K562 (cell line): ENCODE measurements around the gene INSIG1. TPM values are rescaled to one million over a fixed set of nuclear protein-coding genes. Genes with fewer than 3 reads are reported as not detected.

Experiments used
- ATAC-seq: fragments of 200-7000 bp; cut with Tn5 transposase; 3 replicates; pipeline ENCODE4 v1.9.1; 2020; ENCODE audit warnings: moderate library complexity
- BruUV-seq: library from RNA; stranded (reverse); fragments of 400-500 nt; replicated peaks from 2 replicates; lab custom pipeline; 2021; lab: Mats Ljungman, UMichigan
- CTCF ChIA-PET: fragments of 300-600 bp; formaldehyde crosslinking; extraction: SDS; loops from one replicate; lab custom pipeline; 2021; ENCODE audit warnings: low intra/inter-chr PET ratio; lab: Yijun Ruan, JAX
- POLR2A ChIA-PET: fragments of 300-600, 350-650 bp; sonication (Branson Sonifier 250); formaldehyde crosslinking; extraction: SDS; loops from one replicate; lab custom pipeline; 2021; ENCODE audit warnings: antibody characterized with exemption, inconsistent platforms; lab: Yijun Ruan, JAX
- DNase-seq, 4 experiments: peaks; one replicate each; pipeline versions ENCODE4 v3.0.0 to v3.0.0-alpha.2; 2011 to 2018; ENCODE audit warnings: low spot score in 3 of 4, mixed read lengths in 3 of 4; ENCODE audit errors: extremely low read depth in 1 of 4
- FAIRE-seq: peaks from 2 replicates; lab custom pipeline; 2011; peaks lifted over from hg19 to GRCh38; lab: Jason Lieb, UNC
- H2AFZ ChIP-seq: 2 replicates; pipeline ENCODE4 v1.6.0; 2011; ENCODE audit warnings: low read depth, low read length, control low read depth, inconsistent platforms
- H3K27ac ChIP-seq: fragments of 200-600 bp; 3 replicates; pipeline ENCODE4 v1.8.0; 2011; ENCODE audit warnings: low read depth, mild to moderate bottlenecking, control low read depth, inconsistent platforms, low read length, moderate library complexity, mixed read lengths; ENCODE audit errors: extremely low read depth
- H3K27me3 ChIP-seq, 2 experiments: fragments of 300-600 bp in 1 of 2; 2 replicates in 1 of 2; 3 replicates in 1 of 2; pipeline versions ENCODE4 v1.6.0 to v1.8.0; 2011; ENCODE audit warnings: inconsistent platforms in 2 of 2, low read length in 2 of 2, mild to moderate bottlenecking in 1 of 2, mixed read lengths in 1 of 2, moderate library complexity in 1 of 2; ENCODE audit not compliant: control insufficient read depth in 2 of 2, insufficient read depth in 2 of 2
- H3K36me3 ChIP-seq: fragments of 300-600 bp; 3 replicates; pipeline ENCODE4 v1.8.0; 2011; ENCODE audit warnings: mild to moderate bottlenecking, low read length, inconsistent platforms; ENCODE audit not compliant: control insufficient read depth, insufficient read depth
- H3K4me1 ChIP-seq, 2 experiments: fragments of 200-600 bp in 1 of 2; replicated peaks in 1 of 2; 2 replicates in 1 of 2; 3 replicates in 1 of 2; pipeline versions ENCODE4 v1.5.1 to v1.8.0; 2011; ENCODE audit warnings: inconsistent platforms in 2 of 2, low read length in 2 of 2, mild to moderate bottlenecking in 1 of 2, mixed read lengths in 1 of 2, moderate library complexity in 1 of 2; ENCODE audit not compliant: control insufficient read depth in 2 of 2, insufficient read depth in 2 of 2
- H3K4me2 ChIP-seq: 2 replicates; pipeline ENCODE4 v1.6.1; 2011; ENCODE audit warnings: low read length, control low read depth, inconsistent platforms, mixed read lengths; ENCODE audit not compliant: insufficient read depth
- H3K4me3 ChIP-seq: fragments of 200-600 bp; sonication (generic), shearing (Covaris generic); 2 replicates; pipeline ENCODE4 v1.5.1; 2016; ENCODE audit warnings: control low read depth, inconsistent platforms
- H3K79me2 ChIP-seq: fragments of 200-600 bp; 3 replicates; pipeline ENCODE4 v1.8.0; 2011; ENCODE audit warnings: low read length, inconsistent platforms; ENCODE audit not compliant: control insufficient read depth, insufficient read depth
- H3K9ac ChIP-seq, 2 experiments: 2 replicates each; pipeline versions ENCODE4 v1.6.0 to v1.6.1; 2011; ENCODE audit warnings: low read depth in 2 of 2, low read length in 2 of 2, control low read depth in 1 of 2, inconsistent platforms in 1 of 2, mild to moderate bottlenecking in 1 of 2, mixed read lengths in 1 of 2; ENCODE audit not compliant: insufficient read depth in 1 of 2
- H3K9me1 ChIP-seq: one replicate; pipeline ENCODE4 v1.6.0; 2011; ENCODE audit warnings: inconsistent platforms, mild to moderate bottlenecking, low read length, moderate library complexity; ENCODE audit not compliant: control insufficient read depth, insufficient read depth
- H3K9me3 ChIP-seq: replicated peaks from 2 replicates; pipeline ENCODE4 v1.5.1; 2011; ENCODE audit warnings: low read depth, low read length, inconsistent platforms; ENCODE audit not compliant: control insufficient read depth, insufficient read depth
- H4K20me1 ChIP-seq: replicated peaks from 2 replicates; pipeline ENCODE4 v1.6.1; 2011; ENCODE audit warnings: low read length, inconsistent platforms, mixed read lengths; ENCODE audit not compliant: control insufficient read depth, insufficient read depth
- E2F6 ChIP-seq, 2 experiments: IDR thresholded peaks; 2 replicates each; pipeline ENCODE4 v1.6.1; 2011; ENCODE audit warnings: borderline replicate concordance in 1 of 2, control low read depth in 1 of 2, low read depth in 1 of 2, low read length in 1 of 2, mild to moderate bottlenecking in 1 of 2, mixed read lengths in 1 of 2, moderate library complexity in 1 of 2; ENCODE audit not compliant: insufficient read depth in 1 of 2, insufficient read length in 1 of 2, poor library complexity in 1 of 2, severe bottlenecking in 1 of 2; ENCODE audit errors: extremely low read depth in 1 of 2
- L3MBTL2 ChIP-seq: fragments of 450-650 bp; IDR thresholded peaks from 2 replicates; pipeline ENCODE4 v1.6.1; 2016; ENCODE audit warnings: mild to moderate bottlenecking, moderate library complexity
- RBM17 ChIP-seq: fragments of 200-400 bp; formaldehyde crosslinking; IDR thresholded peaks from 2 replicates; pipeline ENCODE4 v1.6.1; 2017; ENCODE audit warnings: low read depth, mild to moderate bottlenecking, low read length, borderline replicate concordance
- WGBS: fragments of 100-300 bp; shearing (Covaris generic); methylation state at CpG from one replicate; pipeline ENCODE4 v1.1.6; 2016; ENCODE audit warnings: low coverage, mixed read lengths; ENCODE audit not compliant: insufficient coverage; ENCODE audit errors: missing lambda C conversion rate; 5-methylcytosine and 5-hydroxymethylcytosine counted together
- in situ Hi-C: fragments of 300-500 bp; cut with MboI; formaldehyde crosslinking; loops from 4 replicates; pipeline ENCODE4 v1.15.0; 2018; ENCODE audit warnings: inconsistent platforms, mixed read lengths
- intact Hi-C: fragments of 100-400 bp; cut with micrococcal nuclease; formaldehyde crosslinking; loops from 2 replicates; pipeline ENCODE4 v1.14.2; 2022
- polyA plus RNA-seq, 8 experiments: library from polyadenylated mRNA; depleted of rRNA in 4 of 8; stranded (reverse) in 5 of 8; unstranded in 3 of 8; fragments of >200 nt; fragmentation: Nextera tagmentation in 2 of 8; fragmentation: Illumina TruSeq in 1 of 8; extraction: Ambion mirVana in 2 of 8; extraction: Trizol in 1 of 8; gene quantifications; 2 replicates each; pipeline versions ENCODE4 v1.2.1 to v1.2.3, GENCODE V29; 2011 to 2014; ENCODE audit warnings: inconsistent platforms in 1 of 8, missing spikeins in 1 of 8
- total RNA-seq, 7 experiments: library from RNA; depleted of rRNA in 6 of 7; stranded (reverse); fragments of >200 nt in 6 of 7; fragmentation: Illumina TruSeq in 2 of 7; extraction: Trizol in 2 of 7; gene quantifications; 2 replicates each; pipeline versions ENCODE4 v1.2.1 to v1.2.3, GENCODE V29; 2011 to 2021; ENCODE audit warnings: low replicate concordance in 1 of 7
- TF ChIP-seq, protein P1 (sequence below): fragments of 450-650 bp; IDR thresholded peaks from 2 replicates; pipeline ENCODE4 v1.6.1; 2016; ENCODE audit warnings: mild to moderate bottlenecking, moderate library complexity

Gene INSIG1
- total and polyA plus RNA-seq, 9 of the 15 experiments (the other 6 are each of a cell fraction or from before 2014, with no cell fraction given) = 57.1 to 787 (median 238) TPM

GRCh38 chr7:155289107-155289506, 8.6 kb upstream of the INSIG1 start:
- WGBS = 67% methylated on average over 7 of the region's 7 CpGs
- TF ChIP-seq L3MBTL2 = peak; percentile 77
- TF ChIP-seq RBM17 = no peak
- TF ChIP-seq E2F6 (IDR thresholded peaks at IDR 0.05; ENCODE audit: borderline replicate concordance in 1 of 2, extremely low read depth in 1 of 2, insufficient read depth in 1 of 2, insufficient read length in 1 of 2, low read depth in 1 of 2, low read length in 1 of 2, poor library complexity in 1 of 2, severe bottlenecking in 1 of 2) = peak; percentile 57 to 77
- TF ChIP-seq, protein P1, sequence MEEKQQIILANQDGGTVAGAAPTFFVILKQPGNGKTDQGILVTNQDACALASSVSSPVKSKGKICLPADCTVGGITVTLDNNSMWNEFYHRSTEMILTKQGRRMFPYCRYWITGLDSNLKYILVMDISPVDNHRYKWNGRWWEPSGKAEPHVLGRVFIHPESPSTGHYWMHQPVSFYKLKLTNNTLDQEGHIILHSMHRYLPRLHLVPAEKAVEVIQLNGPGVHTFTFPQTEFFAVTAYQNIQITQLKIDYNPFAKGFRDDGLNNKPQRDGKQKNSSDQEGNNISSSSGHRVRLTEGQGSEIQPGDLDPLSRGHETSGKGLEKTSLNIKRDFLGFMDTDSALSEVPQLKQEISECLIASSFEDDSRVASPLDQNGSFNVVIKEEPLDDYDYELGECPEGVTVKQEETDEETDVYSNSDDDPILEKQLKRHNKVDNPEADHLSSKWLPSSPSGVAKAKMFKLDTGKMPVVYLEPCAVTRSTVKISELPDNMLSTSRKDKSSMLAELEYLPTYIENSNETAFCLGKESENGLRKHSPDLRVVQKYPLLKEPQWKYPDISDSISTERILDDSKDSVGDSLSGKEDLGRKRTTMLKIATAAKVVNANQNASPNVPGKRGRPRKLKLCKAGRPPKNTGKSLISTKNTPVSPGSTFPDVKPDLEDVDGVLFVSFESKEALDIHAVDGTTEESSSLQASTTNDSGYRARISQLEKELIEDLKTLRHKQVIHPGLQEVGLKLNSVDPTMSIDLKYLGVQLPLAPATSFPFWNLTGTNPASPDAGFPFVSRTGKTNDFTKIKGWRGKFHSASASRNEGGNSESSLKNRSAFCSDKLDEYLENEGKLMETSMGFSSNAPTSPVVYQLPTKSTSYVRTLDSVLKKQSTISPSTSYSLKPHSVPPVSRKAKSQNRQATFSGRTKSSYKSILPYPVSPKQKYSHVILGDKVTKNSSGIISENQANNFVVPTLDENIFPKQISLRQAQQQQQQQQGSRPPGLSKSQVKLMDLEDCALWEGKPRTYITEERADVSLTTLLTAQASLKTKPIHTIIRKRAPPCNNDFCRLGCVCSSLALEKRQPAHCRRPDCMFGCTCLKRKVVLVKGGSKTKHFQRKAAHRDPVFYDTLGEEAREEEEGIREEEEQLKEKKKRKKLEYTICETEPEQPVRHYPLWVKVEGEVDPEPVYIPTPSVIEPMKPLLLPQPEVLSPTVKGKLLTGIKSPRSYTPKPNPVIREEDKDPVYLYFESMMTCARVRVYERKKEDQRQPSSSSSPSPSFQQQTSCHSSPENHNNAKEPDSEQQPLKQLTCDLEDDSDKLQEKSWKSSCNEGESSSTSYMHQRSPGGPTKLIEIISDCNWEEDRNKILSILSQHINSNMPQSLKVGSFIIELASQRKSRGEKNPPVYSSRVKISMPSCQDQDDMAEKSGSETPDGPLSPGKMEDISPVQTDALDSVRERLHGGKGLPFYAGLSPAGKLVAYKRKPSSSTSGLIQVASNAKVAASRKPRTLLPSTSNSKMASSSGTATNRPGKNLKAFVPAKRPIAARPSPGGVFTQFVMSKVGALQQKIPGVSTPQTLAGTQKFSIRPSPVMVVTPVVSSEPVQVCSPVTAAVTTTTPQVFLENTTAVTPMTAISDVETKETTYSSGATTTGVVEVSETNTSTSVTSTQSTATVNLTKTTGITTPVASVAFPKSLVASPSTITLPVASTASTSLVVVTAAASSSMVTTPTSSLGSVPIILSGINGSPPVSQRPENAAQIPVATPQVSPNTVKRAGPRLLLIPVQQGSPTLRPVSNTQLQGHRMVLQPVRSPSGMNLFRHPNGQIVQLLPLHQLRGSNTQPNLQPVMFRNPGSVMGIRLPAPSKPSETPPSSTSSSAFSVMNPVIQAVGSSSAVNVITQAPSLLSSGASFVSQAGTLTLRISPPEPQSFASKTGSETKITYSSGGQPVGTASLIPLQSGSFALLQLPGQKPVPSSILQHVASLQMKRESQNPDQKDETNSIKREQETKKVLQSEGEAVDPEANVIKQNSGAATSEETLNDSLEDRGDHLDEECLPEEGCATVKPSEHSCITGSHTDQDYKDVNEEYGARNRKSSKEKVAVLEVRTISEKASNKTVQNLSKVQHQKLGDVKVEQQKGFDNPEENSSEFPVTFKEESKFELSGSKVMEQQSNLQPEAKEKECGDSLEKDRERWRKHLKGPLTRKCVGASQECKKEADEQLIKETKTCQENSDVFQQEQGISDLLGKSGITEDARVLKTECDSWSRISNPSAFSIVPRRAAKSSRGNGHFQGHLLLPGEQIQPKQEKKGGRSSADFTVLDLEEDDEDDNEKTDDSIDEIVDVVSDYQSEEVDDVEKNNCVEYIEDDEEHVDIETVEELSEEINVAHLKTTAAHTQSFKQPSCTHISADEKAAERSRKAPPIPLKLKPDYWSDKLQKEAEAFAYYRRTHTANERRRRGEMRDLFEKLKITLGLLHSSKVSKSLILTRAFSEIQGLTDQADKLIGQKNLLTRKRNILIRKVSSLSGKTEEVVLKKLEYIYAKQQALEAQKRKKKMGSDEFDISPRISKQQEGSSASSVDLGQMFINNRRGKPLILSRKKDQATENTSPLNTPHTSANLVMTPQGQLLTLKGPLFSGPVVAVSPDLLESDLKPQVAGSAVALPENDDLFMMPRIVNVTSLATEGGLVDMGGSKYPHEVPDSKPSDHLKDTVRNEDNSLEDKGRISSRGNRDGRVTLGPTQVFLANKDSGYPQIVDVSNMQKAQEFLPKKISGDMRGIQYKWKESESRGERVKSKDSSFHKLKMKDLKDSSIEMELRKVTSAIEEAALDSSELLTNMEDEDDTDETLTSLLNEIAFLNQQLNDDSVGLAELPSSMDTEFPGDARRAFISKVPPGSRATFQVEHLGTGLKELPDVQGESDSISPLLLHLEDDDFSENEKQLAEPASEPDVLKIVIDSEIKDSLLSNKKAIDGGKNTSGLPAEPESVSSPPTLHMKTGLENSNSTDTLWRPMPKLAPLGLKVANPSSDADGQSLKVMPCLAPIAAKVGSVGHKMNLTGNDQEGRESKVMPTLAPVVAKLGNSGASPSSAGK = peak; percentile 72
- H3K9me3 ChIP-seq = no peaks in the 10 kb centered on the region
- in situ Hi-C loops = no loop called here
- peak overlapping the region; percentile 72; the same call in 1 of the 2 replicates for H2AFZ ChIP-seq
- H3K79me2 ChIP-seq = no peaks in the 10 kb centered on the region
- FAIRE-seq = no peak
- peak overlapping the region in 1 of 2 experiments; percentile 41; a peak in 1 of 4 replicates for H3K9ac ChIP-seq
- ChIA-PET CTCF (no interaction called here), POLR2A (interaction anchor here (1.8 kb wide), 1 partner anchor 35 kb away, joined by 7 read pairs; no protein-coding TSS in a partner anchor)
- peaks cover 30 to 41% of the 10 kb centered on the region in 2 experiments; a peak in 4 of 5 replicates for H3K27me3 ChIP-seq
- intact Hi-C loops = no loop called here
- H3K4me1 ChIP-seq = peaks cover 37 to 43% of the 10 kb centered on the region in 2 experiments
- no peaks in the 10 kb centered on the region for H4K20me1 ChIP-seq
- no peak for ATAC-seq
- H3K9me1 ChIP-seq = peaks cover 11% of the 10 kb centered on the region
- no peak overlapping the region for H3K27ac ChIP-seq
- H3K4me3 ChIP-seq = no peak overlapping the region
- H3K36me3 ChIP-seq = no peaks in the 10 kb centered on the region
- DNase-seq = no peak
- H3K4me2 ChIP-seq = no peak overlapping the region
- BruUV-seq = no TSS peak
